Muscle of back (tissue), 11 donors: Measurements from ENCODE around the gene KCNQ1OT1. TPM values are rescaled to one million over a fixed set of nuclear protein-coding genes. Genes with fewer than 3 reads are reported as not detected.

Experiments used
- DNase-seq, 3 donors: peaks; one replicate each; pipeline versions ENCODE4 v3.0.0 to v3.0.0-alpha.2; 2013
- polyA plus RNA-seq, 10 donors: library from polyadenylated mRNA; unstranded; fragments of 120-200 nt; gene quantifications; one replicate each; pipeline ENCODE4 v1.2.1, GENCODE V29; 2013; ENCODE audit not compliant: insufficient read length in 10 of 10

Gene KCNQ1OT1
- polyA plus RNA-seq, 10 donors: 0.46 to 2.2 (median 0.86) TPM

- DNase-seq: no peak
These were observed 29.2 kb downstream of the KCNQ1OT1 start for GRCh38 chr11:2670541-2671100.

- DNase-seq: no peak
These were observed 29.9 kb downstream of the KCNQ1OT1 start for GRCh38 chr11:2669634-2670469.

GRCh38 chr11:2668876-2669275 is 30.9 kb downstream of the KCNQ1OT1 start:
- no peak for DNase-seq

DNA sequence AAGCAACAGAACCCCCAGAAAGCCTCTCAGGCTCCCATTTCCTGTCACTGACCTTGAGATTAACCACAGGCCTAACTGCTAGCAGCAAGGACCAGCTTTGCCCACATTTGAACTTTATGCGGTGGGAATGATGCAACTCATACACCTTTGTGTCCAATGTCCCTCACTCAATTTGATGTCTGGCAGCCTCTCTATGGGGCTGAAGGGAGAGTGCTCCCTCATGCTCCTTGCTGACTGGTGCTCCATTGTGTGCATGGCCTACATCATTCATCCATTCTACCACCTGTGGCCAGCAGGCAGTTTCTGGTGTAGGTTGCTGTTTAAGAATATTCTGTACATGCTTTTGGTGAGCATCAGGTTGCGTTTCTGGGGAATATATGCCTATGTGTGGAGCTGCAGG is 31.9 kb downstream of the KCNQ1OT1 start:
- no peak for DNase-seq

- DNase-seq: no peak
These were observed 32.8 kb downstream of the KCNQ1OT1 start for GRCh38 chr11:2666828-2667570.

DNA sequence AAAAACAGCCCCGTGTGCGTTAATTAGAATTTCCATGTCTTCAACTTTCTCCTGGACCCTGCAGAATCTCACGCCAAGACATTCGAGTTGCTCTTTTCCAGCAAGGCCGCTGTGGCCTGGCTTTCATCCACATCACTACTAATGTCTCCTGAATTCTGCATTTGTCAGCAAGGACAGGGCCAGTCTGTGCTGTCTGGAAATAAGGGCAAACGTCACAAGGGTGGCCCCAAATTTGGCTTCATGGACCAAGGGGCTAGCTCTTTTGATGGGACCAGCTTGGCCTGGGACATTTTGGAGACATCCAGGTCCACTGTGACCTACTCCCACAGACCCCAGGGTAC is 33.4 kb downstream of the KCNQ1OT1 start:
- DNase-seq: peak in 2 of 3 donors; percentile 71 to 79

GRCh38 chr11:2665526-2666400 is 34.0 kb downstream of the KCNQ1OT1 start:
- DNase-seq: no peak

DNA sequence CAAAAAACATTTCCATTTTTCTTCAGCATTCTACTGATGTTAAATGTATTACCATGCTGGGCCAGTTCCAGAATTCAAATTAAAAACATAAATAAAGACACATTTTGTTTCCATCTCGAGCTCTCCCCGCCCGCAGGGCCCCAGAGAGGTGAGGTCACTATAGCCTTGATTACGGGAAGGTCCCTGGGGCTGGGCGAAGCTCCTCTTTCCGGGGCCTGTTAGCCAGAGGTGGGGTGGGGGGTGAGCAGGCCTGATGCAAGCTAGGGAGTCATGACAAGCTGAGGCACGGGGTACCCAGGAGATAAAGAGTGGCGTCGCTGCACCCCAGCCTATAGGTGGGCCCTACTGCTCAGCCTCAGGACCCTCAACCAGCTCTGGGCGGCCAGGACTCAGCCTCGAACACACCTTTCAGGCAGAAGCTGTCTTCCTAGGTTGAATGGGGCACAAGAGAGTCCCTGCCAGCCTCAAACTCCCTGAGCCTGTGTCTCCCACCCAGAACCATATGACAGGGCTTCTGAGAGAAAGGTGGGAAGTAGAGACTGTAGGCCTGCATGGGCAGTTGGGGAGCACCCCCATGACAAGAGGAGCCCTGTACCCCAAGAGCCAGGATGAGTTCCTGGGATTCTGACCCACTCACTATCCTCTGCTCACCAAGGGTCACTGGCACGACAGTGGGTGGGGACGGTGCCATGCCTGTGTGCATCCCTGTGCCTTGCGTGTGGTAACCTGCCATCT is 34.8 kb downstream of the KCNQ1OT1 start:
- DNase-seq: peak in 2 of 3 donors; percentile 47 to 71

GRCh38 chr11:2664376-2664775 is 35.4 kb downstream of the KCNQ1OT1 start:
- DNase-seq: no peak

GRCh38 chr11:2663915-2664314 is 35.9 kb downstream of the KCNQ1OT1 start:
- DNase-seq: no peak

DNA sequence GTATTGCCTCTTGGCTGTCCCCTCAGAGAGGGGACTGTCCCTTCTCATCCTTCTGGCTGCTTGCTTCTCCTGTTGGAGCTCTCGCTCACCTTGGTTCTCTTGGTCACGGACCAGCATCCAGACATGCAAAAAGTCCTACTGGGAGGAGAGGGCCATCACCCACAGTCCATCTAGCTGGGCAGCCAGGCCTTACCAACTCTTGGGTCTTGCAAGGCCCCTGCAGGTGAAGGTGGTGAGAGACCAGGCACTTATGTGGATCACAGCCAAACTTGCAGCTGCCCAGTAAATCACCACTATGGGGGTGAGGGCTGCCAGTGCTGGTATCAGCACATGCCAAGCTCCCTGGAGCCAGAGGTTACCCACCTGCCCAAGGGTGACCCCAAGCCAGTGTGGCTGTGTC is 36.3 kb downstream of the KCNQ1OT1 start:
- DNase-seq: no peak

DNA sequence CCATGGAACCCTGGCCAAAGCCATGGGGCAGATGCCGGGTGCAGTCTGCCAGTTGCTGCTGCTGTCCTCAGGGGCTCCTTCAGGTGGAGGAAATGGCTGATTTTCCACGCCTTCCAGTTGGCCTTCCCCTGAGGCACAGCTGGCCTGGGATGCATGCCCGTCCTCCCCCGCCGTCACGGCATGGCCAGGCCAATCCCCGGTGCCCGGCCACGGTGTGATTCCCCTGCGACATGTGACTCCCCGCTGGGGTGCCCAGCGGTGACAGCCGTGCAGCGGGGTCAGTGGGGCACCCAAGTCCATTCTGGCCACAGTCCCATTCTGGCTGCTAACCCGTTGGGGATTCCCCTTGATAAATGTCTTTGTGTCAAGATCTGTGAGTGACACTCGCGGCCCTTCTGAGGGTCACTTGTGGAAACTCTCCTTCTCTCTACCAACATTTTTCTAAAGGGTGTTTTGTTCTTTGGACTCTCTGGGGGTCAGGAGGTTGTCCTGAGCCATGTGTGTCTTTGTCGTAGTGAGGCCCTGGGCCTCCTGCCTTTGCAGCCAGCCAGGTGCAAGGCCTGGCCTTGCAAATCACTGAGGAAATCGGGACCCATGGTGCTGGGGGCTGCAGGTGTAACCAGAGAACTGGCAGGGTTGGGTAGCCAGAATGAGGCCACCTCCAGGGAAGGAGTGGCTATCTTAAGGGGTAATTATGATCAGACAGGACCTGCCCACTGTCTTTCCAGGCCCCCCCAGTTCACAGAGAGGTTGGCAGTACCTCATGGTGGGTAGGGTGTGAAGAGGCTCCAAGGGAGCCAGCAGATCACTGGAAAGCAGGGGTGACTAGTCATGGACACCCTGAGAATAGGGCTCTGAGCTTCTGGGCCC is 37.1 kb downstream of the KCNQ1OT1 start:
- DNase-seq: no peak

GRCh38 chr11:2662024-2662312 is 37.8 kb downstream of the KCNQ1OT1 start:
- no peak for DNase-seq

DNA sequence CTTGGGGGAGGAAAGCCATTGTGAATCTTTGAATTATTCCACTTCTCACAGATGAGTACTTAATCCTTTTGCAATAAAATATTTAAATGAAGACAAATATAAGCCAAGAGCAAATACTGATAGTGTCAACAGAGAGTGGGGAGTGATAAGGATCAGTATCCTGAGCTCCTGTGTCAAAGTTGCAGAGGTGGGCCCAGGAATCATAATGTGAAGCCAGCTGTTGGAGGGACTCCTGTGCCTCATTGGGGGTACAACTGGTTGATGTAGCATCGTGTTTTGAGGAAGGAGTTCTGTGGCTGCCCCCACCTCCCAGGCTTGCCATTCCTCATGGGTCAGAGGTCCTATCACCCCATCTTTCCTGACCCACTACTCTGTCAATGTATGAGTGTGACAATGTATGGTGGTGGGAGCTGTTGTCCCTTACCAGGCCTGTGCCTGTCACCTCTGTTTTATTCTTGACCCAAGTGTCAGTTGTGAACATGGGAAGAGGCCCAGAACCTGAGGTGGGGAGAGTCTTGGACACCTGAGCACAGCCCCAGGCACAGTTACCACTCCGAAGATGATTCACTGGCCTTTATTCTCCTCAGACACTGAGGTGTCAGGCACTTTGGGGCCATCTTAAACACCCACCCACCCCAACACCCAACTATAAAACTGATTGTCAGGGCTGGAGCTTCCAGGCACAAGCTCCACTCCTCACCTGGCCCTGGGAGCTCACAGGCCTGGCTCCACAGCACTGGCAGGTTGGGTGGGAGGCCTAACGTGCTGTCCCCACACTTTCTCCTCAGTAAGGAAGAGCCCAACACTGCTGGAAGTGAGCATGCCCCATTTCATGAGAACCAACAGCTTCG is 38.4 kb downstream of the KCNQ1OT1 start:
- no peak for DNase-seq

GRCh38 chr11:2660357-2660939 is 39.3 kb downstream of the KCNQ1OT1 start:
- DNase-seq: no peak

GRCh38 chr11:2657697-2658284 is 42.0 kb downstream of the KCNQ1OT1 start:
- no peak for DNase-seq

DNA sequence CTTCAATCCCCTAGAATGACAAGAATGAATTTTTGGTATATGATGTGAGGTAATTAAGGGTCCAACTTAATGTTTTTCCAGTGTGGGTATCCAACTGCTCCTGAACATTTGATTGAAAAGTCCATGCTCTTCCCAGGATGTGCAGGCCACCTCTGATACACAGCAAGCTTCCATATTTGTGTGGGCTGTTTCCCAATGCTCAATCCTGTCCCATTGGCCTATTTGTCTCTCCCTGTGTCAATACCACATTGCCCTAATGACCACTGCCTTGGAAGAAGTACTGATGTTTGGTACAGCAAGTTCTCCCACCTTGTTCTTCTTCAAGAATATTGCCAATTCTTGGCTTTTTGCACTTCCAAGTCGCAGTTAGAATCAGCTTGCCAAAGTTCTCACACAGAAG is 42.9 kb downstream of the KCNQ1OT1 start:
- no peak for DNase-seq

DNA sequence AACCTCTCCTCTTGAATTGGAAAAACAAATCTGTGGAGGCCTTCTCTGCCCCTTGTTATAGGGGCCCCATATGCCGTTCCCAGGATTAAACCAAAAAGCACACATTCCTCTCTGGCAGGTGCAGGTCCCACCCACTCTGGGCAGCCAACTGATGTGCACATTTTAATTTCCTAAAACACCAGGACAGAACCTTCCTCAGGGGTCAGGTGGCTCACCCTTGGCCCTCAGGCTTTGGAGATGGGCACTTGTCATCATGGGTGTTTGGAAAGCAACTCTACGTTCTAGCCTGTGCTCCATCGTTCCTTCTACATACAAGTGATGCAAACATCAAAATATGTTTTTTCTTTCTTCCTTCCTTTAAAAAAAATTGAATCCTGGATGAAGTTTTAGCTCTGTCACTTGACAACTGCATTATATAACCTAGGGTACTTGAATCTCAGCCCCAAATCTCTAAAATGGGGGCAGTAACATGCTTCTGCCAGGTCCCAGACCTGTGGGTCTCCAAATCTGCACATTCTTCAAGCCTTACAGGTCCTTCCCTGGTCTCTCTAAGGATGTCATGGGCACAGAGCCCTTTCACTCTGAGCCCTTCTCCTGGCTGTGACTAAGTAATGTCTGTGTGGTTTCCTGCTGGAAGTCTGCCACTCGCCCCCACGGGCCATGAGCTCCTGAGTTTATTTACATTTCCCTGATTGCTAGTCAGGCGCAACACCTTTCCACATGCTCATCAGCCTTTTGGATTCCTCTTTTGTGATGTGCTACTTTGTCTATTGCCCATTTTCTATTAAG is 43.8 kb downstream of the KCNQ1OT1 start:
- DNase-seq: no peak
